NT2/D1 (cell line): ENCODE data around the gene TUNAR.

ENCODE experiments used
- SUZ12 ChIP-seq: IDR thresholded peaks from 2 replicates; pipeline ENCODE4 v1.6.1; 2011; ENCODE audit not compliant: insufficient read length, insufficient read depth; ENCODE audit errors: extremely low read depth
- YY1 ChIP-seq: IDR thresholded peaks from 2 replicates; pipeline ENCODE4 v1.6.1; 2011; ENCODE audit not compliant: insufficient read length, insufficient read depth
- ZNF274 ChIP-seq: IDR thresholded peaks from 2 replicates; pipeline ENCODE4 v1.6.1; 2011; ENCODE audit warnings: mild to moderate bottlenecking, low read depth, low read length

GRCh38 chr14:95897280-95897679, 20.6 kb downstream of the TUNAR start:
- TF ChIP-seq YY1 (no peak), ZNF274 (no peak), SUZ12 (no peak)
